Measurements from ENCODE around the gene SPRING1. TPM values are rescaled to one million over a fixed set of nuclear protein-coding genes. Genes with fewer than 3 reads are reported as not detected.
A peak's percentile ranks its signal among the peaks of the same experiment; 100 is the strongest.

Gene SPRING1
- total and polyA plus RNA-seq, 7 donors, result 4.1 to 10.6 (median 7.9) TPM

GRCh38 chr12:116719731-116720528, 17.9 kb downstream of the SPRING1 start:
- 68 to 71% (median 70%) methylated on average over 15 of the region's 15 CpGs for WGBS, 3 donors
- ATAC-seq (no peak), DNase-seq (no peak)
- no peak for TF ChIP-seq CTCF (IDR thresholded peaks at IDR 0.05)
- Histone ChIP-seq H3K27ac (peak overlapping the region; percentile 82), H3K9me3 (no peaks in the 10 kb centered on the region), H3K4me3 (no peak overlapping the region), H3K27me3 (ENCODE audit: insufficient read depth in 3 of 3, low read length in 2 of 3) (no peaks in the 10 kb centered on the region), H3K4me1 (peaks cover 37% of the 10 kb centered on the region), H3K36me3 (ENCODE audit: insufficient read depth in 1 of 2, low read depth in 1 of 2) (peaks cover 3 to 24% of the 10 kb centered on the region in 2 donors)
- intact Hi-C loops (cut with DNase I), result loop anchor here in 1 of 2 donors (5.0 to 10.0 kb wide), 2 partner anchors 102 to 735 kb away; no protein-coding TSS in a partner anchor

GRCh38 chr12:116718655-116719454, 19.0 kb downstream of the SPRING1 start:
- Histone ChIP-seq H3K9me3 (no peaks in the 10 kb centered on the region), H3K4me1 (peaks cover 37% of the 10 kb centered on the region), H3K27me3 (ENCODE audit: insufficient read depth in 3 of 3, low read length in 2 of 3) (no peaks in the 10 kb centered on the region), H3K4me3 (no peak overlapping the region), H3K36me3 (ENCODE audit: insufficient read depth in 1 of 2, low read depth in 1 of 2) (peaks cover 3 to 24% of the 10 kb centered on the region in 2 donors), H3K27ac (peak overlapping the region; percentile 82)
- ATAC-seq (peak; percentile 62 to 73 (median 67)), DNase-seq (no peak)
- intact Hi-C loops (cut with DNase I), result loop anchor here in 1 of 2 donors (10.0 kb wide), 1 partner anchor 734 kb away; no protein-coding TSS in a partner anchor
- no peak for TF ChIP-seq CTCF (IDR thresholded peaks at IDR 0.05)
- WGBS, 3 donors, result 39 to 51% (median 39%) methylated on average over 10 of the region's 10 CpGs

GRCh38 chr12:116717466-116718437, 20.1 kb downstream of the SPRING1 start:
- Histone ChIP-seq H3K9me3 (no peaks in the 10 kb centered on the region), H3K36me3 (ENCODE audit: insufficient read depth in 1 of 2, low read depth in 1 of 2) (peaks cover 3 to 18% of the 10 kb centered on the region in 2 donors), H3K4me1 (peaks cover 37% of the 10 kb centered on the region), H3K4me3 (peak overlapping the region; percentile 57), H3K27me3 (ENCODE audit: insufficient read depth in 3 of 3, low read length in 2 of 3) (no peaks in the 10 kb centered on the region), H3K27ac (peak overlapping the region; percentile 82)
- intact Hi-C loops (cut with DNase I), result loop anchor here in 1 of 2 donors (10.0 kb wide), 1 partner anchor 733 kb away; no protein-coding TSS in a partner anchor
- WGBS, 3 donors, result 20 to 37% (median 23%) methylated on average over 27 of the region's 27 CpGs
- no peak for TF ChIP-seq CTCF (IDR thresholded peaks at IDR 0.05)
- peak; percentile 95 to 98 (median 96) for ATAC-seq
- peak; percentile 84 to 92 for DNase-seq

- peaks cover 0 to 3% of the 10 kb centered on the region in 2 donors for H3K36me3 ChIP-seq (ENCODE audit: insufficient read depth in 1 of 2, low read depth in 1 of 2)
- no peaks in the 10 kb centered on the region for H3K9me3 ChIP-seq
- H3K27me3 ChIP-seq (ENCODE audit: insufficient read depth in 3 of 3, low read length in 2 of 3), result no peaks in the 10 kb centered on the region
- no peak overlapping the region for H3K4me3 ChIP-seq
- WGBS, 3 donors, result 74 to 91% (median 82%) methylated on average over 9 of the region's 9 CpGs
- intact Hi-C loops (cut with DNase I), result loop anchor here in 1 of 2 donors (10.0 kb wide), 1 partner anchor 729 kb away; no protein-coding TSS in a partner anchor
- DNase-seq, result peak; percentile 34 to 65
- no peak for TF ChIP-seq CTCF (IDR thresholded peaks at IDR 0.05)
- peaks cover 45% of the 10 kb centered on the region for H3K4me1 ChIP-seq
- no peak overlapping the region for H3K27ac ChIP-seq
- ATAC-seq, result no peak
These were observed 23.7 kb downstream of the SPRING1 start for GRCh38 chr12:116714175-116714574.

Measured in psoas muscle (tissue), 8 donors.